ENCODE measurements around the gene TSGA10.
"Not testable (repeated sequence)": the region's sequence is repeated elsewhere in the genome, so short reads cannot be mapped to it uniquely, and the experiment has no call there.

Gene TSGA10, protein sequence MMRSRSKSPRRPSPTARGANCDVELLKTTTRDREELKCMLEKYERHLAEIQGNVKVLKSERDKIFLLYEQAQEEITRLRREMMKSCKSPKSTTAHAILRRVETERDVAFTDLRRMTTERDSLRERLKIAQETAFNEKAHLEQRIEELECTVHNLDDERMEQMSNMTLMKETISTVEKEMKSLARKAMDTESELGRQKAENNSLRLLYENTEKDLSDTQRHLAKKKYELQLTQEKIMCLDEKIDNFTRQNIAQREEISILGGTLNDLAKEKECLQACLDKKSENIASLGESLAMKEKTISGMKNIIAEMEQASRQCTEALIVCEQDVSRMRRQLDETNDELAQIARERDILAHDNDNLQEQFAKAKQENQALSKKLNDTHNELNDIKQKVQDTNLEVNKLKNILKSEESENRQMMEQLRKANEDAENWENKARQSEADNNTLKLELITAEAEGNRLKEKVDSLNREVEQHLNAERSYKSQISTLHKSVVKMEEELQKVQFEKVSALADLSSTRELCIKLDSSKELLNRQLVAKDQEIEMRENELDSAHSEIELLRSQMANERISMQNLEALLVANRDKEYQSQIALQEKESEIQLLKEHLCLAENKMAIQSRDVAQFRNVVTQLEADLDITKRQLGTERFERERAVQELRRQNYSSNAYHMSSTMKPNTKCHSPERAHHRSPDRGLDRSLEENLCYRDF

DNA sequence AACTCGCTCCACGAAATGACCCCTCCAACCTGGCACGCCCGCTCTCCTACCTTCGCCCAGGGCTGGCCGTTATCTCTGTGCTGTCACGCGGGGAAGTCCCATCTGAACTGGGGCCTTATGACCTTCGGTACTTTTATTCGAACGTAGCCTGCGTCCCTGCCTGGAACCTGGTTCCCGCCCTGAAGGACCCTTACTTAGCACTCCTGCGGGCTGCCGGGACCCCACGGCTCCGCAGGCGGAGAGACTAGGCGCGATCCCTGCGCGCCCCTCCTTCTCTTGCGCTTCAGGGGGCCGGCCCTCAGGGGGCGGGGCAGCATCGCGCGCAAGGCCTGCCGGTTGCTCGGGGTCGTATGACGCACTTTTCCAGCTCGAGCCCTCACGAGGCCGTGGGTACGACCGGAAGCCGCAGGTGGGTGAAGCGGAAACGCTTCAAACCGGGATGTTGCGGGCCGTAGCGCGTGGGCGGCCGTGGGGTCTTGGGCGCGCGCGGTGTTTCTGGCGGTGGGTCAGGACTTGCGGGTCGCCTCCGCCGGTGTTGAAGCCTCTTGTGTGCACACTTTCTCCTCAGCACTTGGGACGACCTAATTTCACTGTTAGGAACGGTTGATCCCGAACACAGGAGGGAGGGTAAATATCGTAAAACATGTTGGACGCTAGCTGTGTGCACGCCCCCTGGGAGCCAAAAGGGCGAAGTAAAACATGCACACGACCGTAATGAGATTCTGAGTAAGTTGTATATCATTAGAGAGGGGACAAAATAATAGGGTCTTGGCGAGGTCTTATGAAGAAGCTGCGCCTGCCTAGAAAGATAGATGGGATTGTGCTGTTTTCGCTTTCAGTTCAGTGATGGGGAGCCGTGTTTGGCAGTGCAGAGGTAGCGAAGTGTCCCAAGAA is at the start of gene TSGA10, which contains the start of gene LIPT1:
Gene TSGA10 (minus strand): TSS at position 300 of the 894 bp plus-strand sequence. CDS start 45,503 bp downstream, outside the sequence.
Gene LIPT1 (plus strand): TSS at position 325 of the 894 bp plus-strand sequence. CDS start 6,991 bp downstream, outside the sequence.
- DNase-seq: peak; percentile 94

DNA sequence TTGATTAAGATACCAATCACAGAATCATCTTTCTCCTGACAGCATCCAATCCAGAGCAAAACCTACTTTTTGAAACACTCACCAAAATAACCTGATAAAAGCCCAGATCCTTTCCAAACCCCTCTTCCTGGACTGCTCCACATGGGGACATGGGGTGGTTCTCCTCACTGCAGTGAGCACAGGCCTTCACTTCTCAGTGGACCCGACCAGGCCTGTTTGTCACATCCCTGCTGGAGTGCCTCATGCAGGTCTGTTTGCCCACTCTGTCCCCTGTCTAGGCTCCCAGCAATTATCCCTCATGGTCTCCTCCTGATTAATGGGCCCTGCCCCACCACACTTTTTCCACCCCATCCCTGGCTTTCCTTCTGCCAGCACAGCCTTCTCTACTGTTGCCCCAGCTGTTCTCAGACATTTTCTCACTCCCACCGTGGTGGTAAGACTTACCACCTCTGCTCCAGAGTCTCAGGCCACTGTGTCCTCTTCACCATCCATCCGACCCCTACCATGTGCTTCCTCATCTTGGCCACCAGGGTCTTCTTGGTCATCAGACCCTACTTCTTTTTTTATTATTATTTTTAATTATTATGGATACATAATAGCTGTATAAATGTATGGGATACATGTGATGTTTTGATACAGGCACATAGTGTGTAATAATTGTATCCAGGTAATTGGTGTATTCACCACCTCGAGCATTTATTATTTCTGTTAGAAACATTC is 47.4 kb upstream of the TSGA10 start:
- no peak for DNase-seq

DNA sequence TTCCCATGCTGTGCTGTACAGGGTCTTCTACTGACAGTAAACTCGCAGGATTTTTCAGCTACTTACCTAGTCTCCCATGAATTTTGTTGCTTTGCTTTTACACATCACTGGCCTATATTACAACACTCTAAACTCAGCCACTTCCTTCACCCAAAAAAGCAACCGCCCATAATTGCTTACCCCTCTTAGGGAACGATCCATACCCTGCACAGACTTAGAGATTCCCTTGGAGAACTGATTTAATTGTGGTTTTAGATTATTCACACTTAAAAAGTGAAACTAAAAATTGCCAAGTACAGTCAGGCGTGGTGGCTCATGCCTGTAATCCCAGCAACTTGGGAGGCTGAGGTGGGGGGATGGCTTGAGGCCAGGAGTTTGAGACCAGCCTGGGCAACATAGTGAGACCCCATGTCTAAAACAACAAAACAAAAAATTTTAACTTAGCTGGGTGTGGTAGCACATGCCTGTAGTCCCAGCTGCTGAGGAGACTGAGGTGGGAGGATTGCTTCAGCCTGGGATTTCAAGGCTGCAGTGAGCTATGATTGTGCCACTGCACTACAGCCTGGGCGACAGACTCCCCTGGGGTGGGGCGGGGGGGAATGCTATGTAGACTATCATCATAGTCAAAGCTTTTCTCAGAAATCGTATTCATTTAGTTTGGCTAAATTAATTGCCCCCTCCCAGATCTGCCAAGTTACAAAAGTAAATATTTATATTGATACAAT is 45.5 kb upstream of the TSGA10 start:
- DNase-seq: no peak

DNA sequence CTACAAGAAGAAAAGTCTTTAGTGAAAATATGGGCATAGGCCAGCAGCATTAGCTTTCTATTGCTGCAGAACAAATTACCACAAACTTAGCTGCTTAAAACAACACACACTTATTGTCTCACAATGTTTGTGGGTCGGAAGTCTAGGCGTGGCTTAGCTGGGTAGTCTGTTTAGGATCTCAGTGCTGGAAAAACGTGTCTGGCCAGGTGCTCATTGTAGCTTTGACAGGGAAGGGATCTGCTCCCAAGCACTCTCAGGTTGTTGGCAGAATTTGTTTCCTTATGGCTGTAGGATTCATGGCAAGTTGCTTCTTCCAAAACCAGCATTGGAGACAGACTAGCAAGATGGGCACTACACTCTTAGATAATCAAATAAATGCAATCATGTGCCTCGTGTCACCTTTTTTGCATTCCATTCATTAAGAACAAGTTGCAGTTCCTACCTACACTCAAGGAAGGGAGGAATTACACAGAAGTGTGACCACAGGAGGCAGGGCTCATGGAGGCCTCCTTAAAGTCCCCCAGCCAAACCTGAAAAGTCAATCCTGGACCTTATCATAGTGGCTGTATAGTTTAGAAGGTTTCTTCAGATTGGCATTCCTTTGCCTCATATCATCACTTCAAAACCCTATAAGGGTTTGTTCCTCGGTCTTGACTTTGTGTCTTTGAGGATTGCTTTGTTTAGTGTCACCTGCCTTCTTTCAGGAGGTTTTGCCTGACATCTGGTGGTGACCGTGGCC is 43.5 kb upstream of the TSGA10 start:
- DNase-seq: no peak

DNA sequence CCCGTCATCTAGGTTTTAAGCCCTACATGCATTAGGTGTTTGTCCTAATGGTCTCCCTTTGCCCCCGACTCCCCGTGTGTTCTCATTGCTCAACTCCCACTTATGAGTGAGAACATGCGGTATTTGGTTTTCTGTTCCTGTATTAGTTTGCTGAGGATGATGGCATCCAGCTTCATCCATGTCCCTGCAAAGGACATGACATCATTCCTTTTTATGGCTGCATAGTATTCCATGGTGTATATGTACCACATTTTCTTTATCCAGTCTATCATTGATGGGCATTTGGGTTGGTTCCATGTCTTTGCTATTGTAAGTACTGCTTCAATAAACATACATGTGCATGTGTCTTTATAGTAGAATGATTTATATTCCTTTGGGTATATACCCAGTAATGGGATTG is 37.6 kb upstream of the TSGA10 start:
- not testable (repeated sequence) for DNase-seq

DNA sequence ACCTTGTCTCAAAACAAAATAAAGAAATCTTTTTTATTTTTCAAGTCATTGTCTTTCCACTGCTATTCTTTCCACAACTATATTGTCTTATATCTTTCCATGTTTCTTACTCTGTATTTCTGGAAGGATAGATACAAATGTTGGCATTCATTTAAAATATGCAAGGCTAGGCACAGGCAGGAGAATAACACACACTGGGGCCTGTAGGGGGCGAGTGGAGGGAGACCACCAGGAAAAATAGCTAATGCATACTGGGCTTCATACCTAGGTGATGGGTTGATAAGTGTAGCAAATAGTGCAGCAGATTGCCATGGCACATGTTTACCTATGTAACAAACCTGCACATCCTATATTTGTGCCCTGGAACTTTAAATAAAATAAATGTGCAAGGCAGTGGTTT is 35.8 kb upstream of the TSGA10 start:
- no peak for DNase-seq

DNA sequence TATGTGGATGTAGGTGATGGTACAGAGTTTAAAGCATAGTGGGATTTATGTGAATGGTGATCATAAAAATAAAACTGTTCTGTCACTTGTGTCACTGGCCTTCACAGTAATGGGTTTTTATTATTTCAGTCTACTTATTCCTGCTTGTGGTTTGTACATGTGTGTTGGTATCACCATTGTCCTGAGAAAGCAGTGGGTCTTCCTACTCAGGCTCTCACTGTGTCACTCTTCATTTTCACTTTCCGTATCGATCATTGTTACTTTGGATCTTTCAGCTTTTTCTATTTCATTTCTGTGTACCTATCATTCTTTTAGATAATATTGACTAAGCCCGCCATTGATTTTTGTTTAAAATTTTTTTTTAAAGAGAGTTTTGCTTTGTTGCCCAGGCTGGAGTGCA is 33.6 kb upstream of the TSGA10 start:
- no peak for DNase-seq

DNA sequence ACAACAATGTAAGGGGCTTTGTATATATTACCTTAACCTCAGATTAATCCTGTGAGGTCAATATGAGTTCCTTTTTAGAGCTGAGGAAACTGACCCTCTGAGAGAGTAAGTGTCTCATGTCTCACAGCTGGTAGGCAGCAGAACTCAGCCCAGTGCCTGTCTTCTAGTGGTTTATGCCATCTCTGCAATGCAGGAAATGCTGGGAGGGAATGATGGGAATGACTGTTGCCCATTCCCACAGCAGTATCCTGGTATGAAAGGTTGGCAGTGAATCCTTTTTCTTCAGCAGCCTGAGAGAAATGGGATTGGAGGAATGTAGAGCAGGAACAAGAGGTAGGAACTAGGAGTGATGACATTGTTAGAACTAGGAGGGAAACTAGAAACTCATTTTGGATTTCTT is 32.3 kb upstream of the TSGA10 start:
- no peak for DNase-seq

DNA sequence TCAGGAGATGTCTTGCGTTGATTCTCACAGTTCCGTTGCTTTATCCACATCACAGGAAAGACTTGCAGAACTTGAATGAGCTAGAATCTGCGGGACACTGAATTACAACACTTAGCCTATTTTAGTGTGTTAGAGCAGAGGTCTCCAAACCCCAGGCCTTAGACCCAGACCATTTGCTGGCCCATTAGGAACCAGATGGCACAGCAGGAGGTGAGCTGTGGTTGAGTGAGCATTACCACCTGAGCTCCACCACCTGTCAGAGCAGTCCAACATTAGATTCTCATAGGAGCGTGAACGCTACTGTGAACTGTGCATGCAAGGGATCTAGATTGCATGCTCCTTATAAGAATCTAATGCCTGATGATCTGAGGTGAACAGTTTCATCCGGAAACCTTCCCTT is 30.1 kb upstream of the TSGA10 start:
- DNase-seq: no peak

DNA sequence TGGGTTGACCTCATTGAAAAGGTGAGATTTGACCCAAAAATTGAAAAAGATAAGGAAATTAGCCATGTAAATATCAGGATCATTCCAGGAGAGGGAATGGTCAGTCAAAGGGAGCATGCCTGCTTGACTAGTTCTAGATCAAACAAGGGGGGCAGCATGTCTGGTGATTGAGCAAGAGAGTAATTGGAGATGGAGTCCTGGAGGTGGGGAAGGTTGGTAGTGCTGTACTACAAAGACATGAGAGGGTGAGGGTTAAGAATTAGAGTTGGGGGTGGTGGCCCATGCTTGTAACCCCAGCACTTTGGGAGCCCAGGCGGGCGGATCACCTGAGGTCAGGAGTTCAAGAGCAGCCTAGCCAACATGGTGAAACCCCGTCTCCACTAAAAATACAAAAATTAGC is 28.3 kb upstream of the TSGA10 start:
- no peak for DNase-seq

DNA sequence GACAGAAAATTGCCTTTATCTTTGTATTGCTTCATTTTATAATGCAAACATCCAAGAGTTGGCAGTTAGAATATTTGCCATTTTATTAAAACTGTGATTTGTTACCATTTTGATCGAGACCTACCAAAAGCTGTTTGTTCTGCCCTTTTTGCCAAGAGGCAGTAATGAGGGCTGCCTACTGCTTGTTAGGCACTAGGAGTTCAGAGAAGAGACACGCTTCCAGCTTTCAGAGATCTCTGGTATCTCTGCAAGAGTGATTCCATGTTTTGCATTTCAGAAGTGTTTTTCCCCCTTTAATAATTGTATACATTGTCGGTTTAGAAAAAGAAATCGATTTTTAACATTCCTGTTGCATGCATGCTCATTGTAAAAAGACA is 26.9 kb upstream of the TSGA10 start:
- no peak for DNase-seq

DNA sequence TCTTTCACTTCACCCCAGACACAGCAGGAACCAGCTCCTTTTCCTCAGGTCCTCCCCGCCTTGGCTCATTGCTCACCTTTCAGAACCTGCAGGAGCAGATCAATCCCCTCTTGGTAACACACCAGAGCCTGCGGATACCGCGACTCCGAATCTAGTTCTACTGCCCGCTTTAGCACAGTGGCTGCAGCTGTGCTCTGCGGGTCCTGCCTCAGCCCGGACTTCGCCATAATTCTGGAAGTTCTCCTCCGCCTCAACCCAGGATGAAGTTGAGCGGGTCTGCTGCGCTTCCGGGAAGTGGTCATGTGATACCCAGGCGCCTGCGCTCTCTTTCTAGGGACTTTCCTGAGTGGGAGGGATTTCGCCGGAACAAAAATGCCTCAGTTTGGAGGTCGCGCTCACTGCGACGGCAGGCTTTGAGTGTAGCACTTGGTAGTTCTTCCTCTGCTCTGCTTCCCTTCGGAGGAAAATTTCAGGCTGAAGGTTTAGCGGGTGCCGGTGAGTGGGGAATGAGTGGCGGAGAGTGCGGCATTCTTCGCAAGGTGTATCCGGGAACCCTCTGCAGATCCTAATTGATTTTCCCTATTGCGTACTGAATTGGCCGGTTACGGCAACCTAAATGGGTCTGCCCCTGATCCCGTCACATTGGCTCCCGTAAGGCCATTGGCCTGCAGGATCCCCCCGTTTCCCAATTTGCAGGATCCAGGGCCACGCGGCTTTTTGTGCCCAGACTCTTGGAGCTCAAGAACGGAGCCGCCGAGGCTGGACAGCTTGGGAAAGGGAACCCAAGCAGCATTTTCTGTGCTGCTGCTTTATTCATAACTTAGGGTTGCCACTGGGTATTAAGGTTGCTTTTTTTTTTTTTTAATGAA is 26.2 kb upstream of the TSGA10 start, which contains the start of the genes MITD1 and MRPL30:
Gene MITD1 (minus strand): TSS at position 304 of the 869 bp plus-strand sequence. CDS start 77 bp downstream, at position 227.
Gene MRPL30 (plus strand): TSS at position 430 of the 869 bp plus-strand sequence. CDS start 5,020 bp downstream, outside the sequence.
- DNase-seq: peak; percentile 95

DNA sequence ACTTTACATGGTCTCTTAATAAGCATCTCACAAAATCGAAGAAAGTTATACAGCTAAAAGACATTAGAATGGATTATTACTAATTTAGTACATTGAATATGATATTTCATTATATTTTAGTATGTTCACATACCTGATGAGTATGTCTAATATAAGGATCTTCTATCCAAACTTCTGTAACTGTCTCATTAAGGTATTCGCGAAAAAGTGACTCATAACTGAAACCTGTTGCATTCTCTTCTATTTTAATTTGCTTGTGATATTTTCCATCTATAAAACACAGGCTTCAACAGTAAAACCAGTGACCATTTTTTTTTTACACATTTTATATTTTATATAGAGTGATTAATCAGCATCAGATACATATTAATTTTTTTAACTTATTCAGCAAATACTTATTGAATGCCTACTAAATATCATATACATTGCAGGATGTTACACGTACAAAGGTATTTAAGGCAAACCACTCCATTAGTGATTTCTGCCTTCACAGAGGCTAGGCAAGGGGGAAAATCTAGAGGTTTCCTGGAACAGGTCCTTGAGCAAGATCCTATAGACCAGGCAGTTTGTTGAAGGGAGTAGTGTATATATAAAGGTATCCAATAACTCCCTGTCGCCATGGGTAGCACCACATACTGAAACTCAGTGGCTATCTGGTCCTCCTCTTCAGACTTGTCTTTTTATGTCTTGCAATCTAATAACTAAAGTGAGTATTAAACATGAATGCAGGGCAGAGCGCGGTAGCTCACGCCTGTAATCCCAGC is 16.8 kb upstream of the TSGA10 start:
- DNase-seq: no peak

DNA sequence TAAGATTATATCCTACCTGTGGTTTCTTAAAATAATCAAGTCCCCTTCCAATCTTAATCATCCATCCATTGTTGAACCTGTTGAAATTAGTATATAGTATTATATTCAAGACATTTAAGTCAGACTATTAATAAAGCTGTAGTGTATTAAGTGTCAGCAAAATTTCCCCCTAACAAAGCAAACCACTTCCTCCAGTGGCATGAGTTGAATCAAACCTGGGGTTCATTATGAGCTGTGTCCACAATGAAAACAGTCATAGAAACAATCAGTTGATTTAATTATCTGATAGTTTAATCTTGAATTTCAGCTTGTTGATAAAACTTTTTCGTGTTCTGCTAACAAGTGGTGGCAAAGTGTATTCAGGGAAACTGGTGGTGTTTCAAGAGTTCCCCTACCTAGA is 14.8 kb upstream of the TSGA10 start:
- DNase-seq: peak; percentile 46

DNA sequence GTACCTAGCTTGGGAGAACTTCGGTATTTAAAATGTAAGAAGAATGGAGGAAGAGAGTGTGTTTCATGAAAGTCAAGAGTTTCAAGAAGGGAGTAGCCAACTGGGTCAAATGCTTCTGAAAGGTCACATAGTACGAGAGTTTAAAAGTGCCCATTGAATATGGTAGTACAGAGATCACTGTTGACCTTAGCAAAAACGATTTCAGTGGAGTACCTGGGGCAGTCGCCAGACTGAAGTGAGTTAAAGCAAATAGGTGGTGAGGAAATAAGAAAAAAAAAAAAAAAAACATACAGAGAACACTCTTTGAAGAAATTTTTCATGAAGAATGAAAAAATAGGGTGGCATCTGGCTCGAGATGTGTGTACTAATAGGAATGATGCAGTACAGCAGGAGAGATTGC is 11.5 kb upstream of the TSGA10 start:
- no peak for DNase-seq

DNA sequence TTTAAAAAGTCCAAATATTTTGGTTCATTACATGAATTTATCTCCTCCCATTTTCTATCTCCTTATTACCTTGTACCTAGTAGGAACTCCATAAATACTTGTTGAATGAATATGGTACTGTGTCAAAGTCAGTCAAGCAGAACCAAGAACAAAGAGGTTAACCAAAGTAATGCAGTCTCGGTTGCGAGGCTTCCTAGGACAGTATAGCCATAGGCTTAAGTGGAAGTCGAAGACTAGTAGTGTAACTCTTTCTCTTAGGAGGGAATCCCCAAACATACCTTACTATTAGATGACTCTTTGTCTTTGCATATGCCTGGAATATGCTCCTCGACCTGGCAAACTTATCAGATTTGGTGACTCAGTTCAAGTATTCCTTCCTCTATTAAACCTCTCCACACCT is 4.9 kb upstream of the TSGA10 start:
- DNase-seq: no peak

DNA sequence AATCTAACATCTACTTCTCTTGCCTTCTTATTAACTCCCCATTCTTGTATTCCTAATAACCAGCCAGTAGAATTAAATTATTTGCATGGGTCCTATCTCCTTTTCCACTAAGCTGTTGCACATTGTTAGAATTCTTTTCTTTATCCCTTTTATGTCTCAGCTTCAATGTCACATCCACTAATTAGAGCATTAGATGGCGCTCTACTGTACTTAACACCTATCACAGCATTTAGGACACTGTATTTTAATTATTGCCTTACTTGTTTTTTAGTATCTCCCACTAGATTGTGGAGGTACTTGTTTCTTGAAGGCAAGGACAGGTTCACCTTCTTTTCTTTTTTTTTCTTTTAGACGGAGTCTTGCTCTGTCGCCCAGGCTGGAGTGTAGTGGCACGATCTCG is 3.9 kb upstream of the TSGA10 start:
- DNase-seq: no peak

DNA sequence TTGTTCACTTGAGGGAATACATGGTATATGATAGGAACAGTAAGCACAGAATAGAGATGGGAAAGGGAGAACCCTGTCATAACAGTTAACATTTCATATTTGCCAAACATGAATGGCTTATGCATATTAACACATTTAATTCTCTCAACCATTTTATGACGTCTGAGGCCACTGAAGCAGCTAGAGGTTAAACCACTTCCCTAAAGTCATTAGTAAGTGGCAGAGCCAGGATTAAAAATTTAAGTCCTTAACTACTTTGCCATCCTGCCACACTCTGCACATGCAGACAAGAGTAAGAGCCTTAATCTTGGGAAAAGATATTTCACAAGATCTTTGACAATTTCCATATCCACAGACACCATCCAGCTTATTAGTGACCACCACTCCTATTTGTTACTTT is 2.1 kb upstream of the TSGA10 start:
- DNase-seq: no peak
